ENCODE data around the gene RWDD3.

The RWDD3 gene

DNA sequence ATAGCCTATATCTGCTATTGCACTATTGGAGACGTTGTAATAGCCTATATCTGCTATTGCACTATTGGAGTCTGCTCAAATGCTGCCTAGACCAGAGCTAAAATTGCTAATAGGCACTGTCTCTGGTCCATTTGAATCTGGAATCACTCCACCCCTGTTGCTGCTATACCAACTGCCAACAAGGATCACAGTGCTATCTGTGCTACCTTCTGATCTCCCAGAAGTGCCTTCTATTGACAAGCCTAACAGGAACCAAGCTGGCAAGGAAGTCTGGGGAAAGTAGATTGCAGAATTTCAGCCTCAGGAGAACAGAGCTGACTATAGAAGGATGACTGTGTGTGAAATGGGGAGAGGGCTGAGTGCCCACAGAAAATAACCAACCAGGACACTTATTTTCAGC, 15.9 kb downstream of the RWDD3 start:
- no peak for DNase-seq (ENCODE audit: low read depth)
- H3K4me3 ChIP-seq (ENCODE audit: control insufficient read depth, low read depth, low read length): no peak overlapping the region
- no peak for TF ChIP-seq CTCF (conservative IDR thresholded peaks at IDR 0.05; ENCODE audit: control insufficient read depth, insufficient read depth, low read depth, low read length)

DNA sequence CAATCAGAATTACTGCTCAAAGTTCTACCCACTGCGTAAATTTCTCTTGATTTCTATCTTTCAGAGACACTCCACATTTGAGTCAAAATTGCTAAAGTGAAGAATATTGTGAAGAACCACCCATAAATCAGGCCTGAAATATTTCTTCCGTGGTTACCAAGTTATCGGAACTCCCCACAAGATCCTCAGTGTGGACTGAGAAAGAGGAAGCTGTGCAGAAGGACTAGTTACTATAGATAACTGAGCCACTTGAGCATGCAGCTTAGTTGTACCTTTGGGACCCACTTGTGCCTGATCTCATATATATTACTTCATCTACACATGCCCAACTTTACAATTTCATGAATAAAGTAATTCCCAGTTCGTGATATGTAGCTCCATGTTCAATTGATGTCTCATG, 18.4 kb downstream of the RWDD3 start:
- no peak for DNase-seq (ENCODE audit: low read depth)
- H3K4me3 ChIP-seq (ENCODE audit: control insufficient read depth, low read depth, low read length): no peak overlapping the region
- no peak for TF ChIP-seq CTCF (conservative IDR thresholded peaks at IDR 0.05; ENCODE audit: control insufficient read depth, insufficient read depth, low read depth, low read length)

- no peak for TF ChIP-seq CTCF (conservative IDR thresholded peaks at IDR 0.05; ENCODE audit: control insufficient read depth, insufficient read depth, low read depth, low read length)
- H3K4me3 ChIP-seq (ENCODE audit: control insufficient read depth, low read depth, low read length): no peak overlapping the region
- no peak for DNase-seq (ENCODE audit: low read depth)
These were observed 20.9 kb downstream of the RWDD3 start for GRCh38 chr1:95254959-95255358.

DNA sequence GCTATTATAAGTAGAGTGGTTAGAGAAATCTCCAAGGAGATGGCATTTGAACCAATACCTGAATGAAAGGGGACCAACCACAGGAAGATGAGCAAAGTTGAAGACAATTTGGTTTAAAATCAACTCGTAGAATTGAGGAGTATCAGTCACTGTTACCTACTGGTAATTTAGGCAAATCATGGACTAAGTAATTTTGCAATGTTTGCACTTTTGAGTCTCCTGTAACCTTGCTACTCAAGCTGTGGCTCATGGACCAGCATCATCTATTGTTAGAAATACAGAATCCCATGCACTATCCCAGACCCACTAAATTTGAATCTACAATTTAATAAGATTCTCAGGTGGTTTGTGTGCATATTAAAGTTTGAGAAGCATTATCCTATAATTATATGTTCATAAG, 21.8 kb downstream of the RWDD3 start:
- no peak for TF ChIP-seq CTCF (conservative IDR thresholded peaks at IDR 0.05; ENCODE audit: control insufficient read depth, insufficient read depth, low read depth, low read length)
- DNase-seq (ENCODE audit: low read depth): no peak
- no peak overlapping the region for H3K4me3 ChIP-seq (ENCODE audit: control insufficient read depth, low read depth, low read length)

DNA sequence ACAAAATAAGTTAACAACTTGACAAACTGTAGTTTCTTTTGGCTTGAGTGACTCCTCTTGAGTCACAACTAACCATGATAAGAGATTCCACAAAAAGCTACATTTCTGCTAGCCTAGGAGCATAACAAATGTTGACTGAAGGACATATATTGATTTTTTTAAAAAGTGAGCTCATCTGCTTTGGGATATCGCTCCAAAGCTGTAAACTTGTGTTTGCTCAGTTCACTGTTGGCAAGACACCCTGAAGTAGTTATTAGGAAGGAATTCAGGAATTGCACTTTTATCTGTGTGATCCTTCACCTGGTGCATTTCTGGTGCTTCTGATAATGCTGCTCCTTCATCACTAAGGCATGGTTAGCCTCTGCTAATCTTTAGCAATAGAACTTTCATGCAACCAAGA, 23.7 kb downstream of the RWDD3 start:
- TF ChIP-seq CTCF (conservative IDR thresholded peaks at IDR 0.05; ENCODE audit: control insufficient read depth, insufficient read depth, low read depth, low read length): no peak
- DNase-seq (ENCODE audit: low read depth): no peak
- no peak overlapping the region for H3K4me3 ChIP-seq (ENCODE audit: control insufficient read depth, low read depth, low read length)

GRCh38 chr1:95259245-95259644, 25.2 kb downstream of the RWDD3 start:
- DNase-seq (ENCODE audit: low read depth): no peak
- H3K4me3 ChIP-seq (ENCODE audit: control insufficient read depth, low read depth, low read length): no peak overlapping the region
- no peak for TF ChIP-seq CTCF (conservative IDR thresholded peaks at IDR 0.05; ENCODE audit: control insufficient read depth, insufficient read depth, low read depth, low read length)

GRCh38 chr1:95262913-95263312, 28.9 kb downstream of the RWDD3 start:
- H3K4me3 ChIP-seq (ENCODE audit: control insufficient read depth, low read depth, low read length): no peak overlapping the region
- DNase-seq (ENCODE audit: low read depth): no peak
- TF ChIP-seq CTCF (conservative IDR thresholded peaks at IDR 0.05; ENCODE audit: control insufficient read depth, insufficient read depth, low read depth, low read length): no peak
